ENCODE results near the gene RAB11FIP3. TPM values are rescaled to one million over a fixed set of nuclear protein-coding genes. Genes with fewer than 3 reads are reported as not detected.

RAB11FIP3 gene
- total RNA-seq, 1 experiment from 2014 or later = 38.4 TPM

GRCh38 chr16:522320-523096 lies 97.1 kb downstream of the RAB11FIP3 start:
- intact Hi-C loops (cut with micrococcal nuclease; ENCODE audit: unreplicated experiment) = no loop called here
- Histone ChIP-seq H3K27me3 (ENCODE audit: insufficient read depth, low read depth) (no peaks in the 10 kb centered on the region), H3K4me1 (replicated peaks; ENCODE audit: insufficient read depth) (peaks cover 23% of the 10 kb centered on the region), H3K4me2 (no peak overlapping the region), H3K79me2 (ENCODE audit: low read depth) (peaks cover 28% of the 10 kb centered on the region), H3K9me2 (ENCODE audit: insufficient read depth) (no peaks in the 10 kb centered on the region), H3K36me3 (ENCODE audit: low read depth) (no peaks in the 10 kb centered on the region), H3F3A (ENCODE audit: insufficient read depth, low read depth) (peaks cover 27% of the 10 kb centered on the region), H3K9me3 (ENCODE audit: insufficient read depth, low read depth) (no peaks in the 10 kb centered on the region), H3K27ac (no peak overlapping the region), H3K4me3 (no peak overlapping the region), H2AFZ (no peak overlapping the region), H4K20me1 (ENCODE audit: insufficient read depth) (peaks cover 30% of the 10 kb centered on the region)
- ChIA-PET POLR2A (ENCODE audit: unreplicated experiment) (no interaction called here), CTCF (interaction anchor here (0.7 kb wide), 1 partner anchor 123 kb away, joined by 4 read pairs; no protein-coding TSS in a partner anchor)
- BruUV-seq (replicated peaks) = no TSS peak
- TF ChIP-seq EZH2 (IDR thresholded peaks at IDR 0.05; ENCODE audit: low read depth) (no peak), CTCF (conservative IDR thresholded peaks at IDR 0.05) (no peak)
- no peak for DNase-seq

GRCh38 chr16:523097-523741 lies 97.8 kb downstream of the RAB11FIP3 start:
- CTCF ChIA-PET = interaction anchor here (0.7 kb wide), 1 partner anchor 122 kb away, joined by 4 read pairs; no protein-coding TSS in a partner anchor
- TF ChIP-seq CTCF (conservative IDR thresholded peaks at IDR 0.05) (no peak), EZH2 (IDR thresholded peaks at IDR 0.05; ENCODE audit: low read depth) (no peak)
- Histone ChIP-seq H3K27ac (no peak overlapping the region), H3K4me2 (no peak overlapping the region), H3F3A (ENCODE audit: insufficient read depth, low read depth) (peaks cover 28% of the 10 kb centered on the region), H3K79me2 (ENCODE audit: low read depth) (peaks cover 30% of the 10 kb centered on the region), H2AFZ (no peak overlapping the region), H3K36me3 (ENCODE audit: low read depth) (no peaks in the 10 kb centered on the region), H3K27me3 (ENCODE audit: insufficient read depth, low read depth) (no peaks in the 10 kb centered on the region), H3K9me3 (ENCODE audit: insufficient read depth, low read depth) (no peaks in the 10 kb centered on the region), H4K20me1 (ENCODE audit: insufficient read depth) (peaks cover 30% of the 10 kb centered on the region), H3K4me1 (replicated peaks; ENCODE audit: insufficient read depth) (peaks cover 23% of the 10 kb centered on the region), H3K4me3 (no peak overlapping the region), H3K9me2 (ENCODE audit: insufficient read depth) (no peaks in the 10 kb centered on the region)
- BruUV-seq (replicated peaks) = no TSS peak
- intact Hi-C loops (cut with micrococcal nuclease; ENCODE audit: unreplicated experiment) = no loop called here
- DNase-seq = no peak
- POLR2A ChIA-PET (ENCODE audit: unreplicated experiment) = no interaction called here

GRCh38 chr16:524274-525040 lies 99.0 kb downstream of the RAB11FIP3 start:
- Histone ChIP-seq H3K79me2 (ENCODE audit: low read depth) (peaks cover 42% of the 10 kb centered on the region), H3K4me1 (replicated peaks; ENCODE audit: insufficient read depth) (peaks cover 28% of the 10 kb centered on the region), H2AFZ (no peak overlapping the region), H3K27ac (peak overlapping the region; percentile 78; the same call in 1 of the 2 replicates), H4K20me1 (ENCODE audit: insufficient read depth) (peaks cover 38% of the 10 kb centered on the region), H3K9me2 (ENCODE audit: insufficient read depth) (no peaks in the 10 kb centered on the region), H3K27me3 (ENCODE audit: insufficient read depth, low read depth) (no peaks in the 10 kb centered on the region), H3K4me3 (no peak overlapping the region), H3K9me3 (ENCODE audit: insufficient read depth, low read depth) (no peaks in the 10 kb centered on the region), H3K36me3 (ENCODE audit: low read depth) (no peaks in the 10 kb centered on the region), H3K4me2 (peak overlapping the region; percentile 100), H3F3A (ENCODE audit: insufficient read depth, low read depth) (peaks cover 40% of the 10 kb centered on the region)
- intact Hi-C loops (cut with micrococcal nuclease; ENCODE audit: unreplicated experiment) = loop anchor here (5.0 kb wide), 2 partner anchors 97 to 158 kb away; partner anchors contain the start of genes JMJD8, RAB11FIP3 and STUB1
- ChIA-PET POLR2A (ENCODE audit: unreplicated experiment) (no interaction called here), CTCF (no interaction called here)
- TF ChIP-seq CTCF (conservative IDR thresholded peaks at IDR 0.05) = no peak
- TF ChIP-seq EZH2 (IDR thresholded peaks at IDR 0.05; ENCODE audit: low read depth) = no peak
- DNase-seq = no peak
- no TSS peak for BruUV-seq (replicated peaks)

Data from PC-9 (cell line).